ENCODE data around the gene ARHGEF17.

ARHGEF17 gene

GRCh38 chr11:73334384-73335203 lies 26.5 kb downstream of the ARHGEF17 start:
- no peak for DNase-seq

DNA sequence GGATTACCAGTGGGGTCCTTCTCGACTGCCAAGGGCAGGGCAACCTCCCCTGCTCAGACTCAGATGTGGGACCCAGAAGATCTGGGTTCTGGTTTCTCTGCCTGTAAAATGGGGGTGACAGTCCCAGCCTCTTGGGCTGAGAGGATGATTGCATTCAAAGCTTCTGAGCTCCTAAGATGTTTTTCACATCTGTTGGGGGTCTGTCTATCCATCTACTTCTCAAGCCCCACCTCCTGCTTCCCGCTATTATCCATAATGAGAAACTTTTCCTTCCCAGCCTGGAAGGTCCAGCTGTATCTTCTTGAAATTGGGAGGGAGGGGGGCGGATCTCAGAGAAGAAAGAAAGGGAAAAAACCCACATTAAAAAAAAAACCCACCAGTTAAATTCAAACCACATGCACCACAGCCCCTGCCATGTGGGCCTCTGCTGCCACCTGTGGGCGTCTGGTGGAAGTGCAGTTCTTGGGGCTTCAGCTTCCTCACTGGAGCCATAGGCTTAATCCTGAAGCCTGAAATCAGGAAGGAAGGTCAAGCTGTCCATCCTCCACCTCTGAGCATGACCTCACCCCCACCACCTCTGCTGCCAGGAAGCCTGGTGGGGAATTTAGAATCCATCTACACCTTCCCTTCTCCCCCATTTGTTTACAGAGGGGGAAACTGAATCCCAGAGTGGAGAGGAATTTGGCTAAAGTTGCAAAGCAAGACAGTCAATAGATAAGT lies 27.3 kb downstream of the ARHGEF17 start:
- DNase-seq, result peak; percentile 65

- no peak for DNase-seq
Measured at GRCh38 chr11:73337846-73338245, 29.8 kb downstream of the ARHGEF17 start.

DNA sequence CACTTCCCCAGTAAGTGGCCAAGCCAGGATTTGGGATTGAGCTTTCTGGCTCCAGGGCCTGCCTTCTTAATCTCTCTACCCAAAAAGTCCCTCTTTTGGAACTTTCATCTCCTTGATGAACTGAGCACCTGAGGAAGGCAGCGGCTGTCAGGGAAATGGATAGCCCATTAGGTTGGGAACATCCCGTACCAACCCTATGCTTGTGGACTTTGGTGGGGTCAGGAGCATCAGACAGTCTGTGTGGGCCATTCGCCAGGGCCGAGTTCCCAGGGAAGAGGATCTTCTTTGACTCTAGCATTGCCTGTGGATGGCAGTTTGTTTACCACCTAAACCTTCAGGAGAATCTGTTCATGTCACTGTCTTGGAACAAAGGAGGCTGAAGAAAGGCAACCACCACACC lies 30.2 kb downstream of the ARHGEF17 start:
- no peak for DNase-seq

- DNase-seq, result no peak
Measured at GRCh38 chr11:73340164-73340563, 32.1 kb downstream of the ARHGEF17 start.

DNA sequence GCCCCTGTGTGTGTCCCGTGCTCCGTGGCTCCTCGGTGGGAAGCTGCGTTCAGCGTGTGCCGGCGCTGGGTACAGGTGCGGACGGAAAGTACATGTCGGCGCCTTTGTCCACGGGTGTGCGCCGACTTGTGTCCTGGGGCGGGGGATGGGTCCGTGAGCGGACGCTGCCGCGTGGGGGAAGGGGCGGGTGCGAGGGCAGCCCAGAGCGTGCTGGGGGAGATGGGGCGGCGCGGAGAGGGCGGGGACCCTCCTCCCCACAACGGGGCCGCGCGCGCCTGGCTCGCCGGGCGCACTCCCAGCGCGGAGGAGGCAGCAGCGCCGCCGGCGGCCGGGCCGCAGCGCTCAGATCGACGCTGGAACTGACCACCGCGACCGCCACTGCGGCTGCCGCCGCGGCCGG lies 34.6 kb downstream of the ARHGEF17 start:
- peak; percentile 51 for DNase-seq

DNA sequence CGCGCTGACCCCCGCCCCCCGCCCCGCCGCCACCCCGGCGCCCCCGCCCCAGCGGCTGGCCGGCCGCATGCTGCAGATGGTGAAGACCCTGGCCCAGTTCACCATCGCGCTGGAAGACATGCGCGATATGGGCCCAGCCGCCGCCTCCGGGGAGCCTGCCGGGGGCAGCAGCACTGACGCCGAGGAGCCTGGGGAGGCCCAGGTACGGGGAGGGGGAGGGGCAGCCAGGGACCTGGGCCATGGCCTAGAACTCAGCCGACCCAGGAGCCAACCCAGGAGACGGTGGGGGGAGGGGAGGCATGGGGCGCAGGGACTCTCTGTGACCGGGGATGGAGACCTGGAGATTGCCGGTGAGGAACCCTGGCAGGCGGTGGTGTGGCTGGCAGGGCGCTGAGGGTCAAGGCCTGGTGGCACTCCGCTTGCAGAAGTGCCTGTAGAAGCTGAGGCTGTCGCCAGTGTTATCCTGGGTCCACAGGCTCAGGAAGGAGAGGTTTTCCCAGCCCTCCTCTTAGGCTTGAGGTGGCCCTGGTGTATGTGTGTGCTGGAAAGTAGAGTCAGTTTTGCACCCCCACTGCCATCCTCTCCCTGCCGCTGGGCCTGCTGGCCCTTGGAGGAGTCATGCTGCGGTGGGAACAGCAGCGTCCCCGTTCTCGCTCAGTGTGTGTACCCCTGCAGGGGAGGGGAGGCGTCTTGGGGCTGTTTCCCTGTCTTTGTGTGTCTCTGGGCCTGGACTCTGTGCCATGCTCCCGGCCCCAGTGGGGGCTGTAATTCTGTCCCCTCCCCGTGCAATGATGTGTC lies 35.2 kb downstream of the ARHGEF17 start:
- peak; percentile 47 for DNase-seq

DNA sequence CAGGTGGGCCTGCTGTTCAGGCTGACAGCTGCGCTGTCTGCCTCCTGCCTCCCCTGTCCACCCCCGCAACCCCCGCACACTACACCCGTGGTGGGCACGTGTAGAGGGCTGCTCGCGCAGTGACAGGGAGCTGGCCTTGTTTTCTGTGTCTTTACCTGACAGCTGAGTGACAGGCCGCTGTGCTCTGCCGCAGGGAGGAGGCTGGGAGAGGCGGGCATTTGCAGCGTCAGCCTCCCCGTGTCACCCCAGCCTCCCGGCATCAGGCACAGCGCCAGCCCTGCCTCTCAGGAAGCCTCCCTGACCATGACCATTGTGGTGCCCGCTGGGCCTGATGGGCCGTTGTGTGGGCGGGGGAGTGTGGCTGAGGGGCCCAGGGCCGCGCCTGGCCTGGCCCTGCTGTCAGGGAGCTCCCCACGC lies 36.1 kb downstream of the ARHGEF17 start:
- no peak for DNase-seq

GRCh38 chr11:73345481-73346160 lies 37.5 kb downstream of the ARHGEF17 start:
- DNase-seq, result no peak

DNA sequence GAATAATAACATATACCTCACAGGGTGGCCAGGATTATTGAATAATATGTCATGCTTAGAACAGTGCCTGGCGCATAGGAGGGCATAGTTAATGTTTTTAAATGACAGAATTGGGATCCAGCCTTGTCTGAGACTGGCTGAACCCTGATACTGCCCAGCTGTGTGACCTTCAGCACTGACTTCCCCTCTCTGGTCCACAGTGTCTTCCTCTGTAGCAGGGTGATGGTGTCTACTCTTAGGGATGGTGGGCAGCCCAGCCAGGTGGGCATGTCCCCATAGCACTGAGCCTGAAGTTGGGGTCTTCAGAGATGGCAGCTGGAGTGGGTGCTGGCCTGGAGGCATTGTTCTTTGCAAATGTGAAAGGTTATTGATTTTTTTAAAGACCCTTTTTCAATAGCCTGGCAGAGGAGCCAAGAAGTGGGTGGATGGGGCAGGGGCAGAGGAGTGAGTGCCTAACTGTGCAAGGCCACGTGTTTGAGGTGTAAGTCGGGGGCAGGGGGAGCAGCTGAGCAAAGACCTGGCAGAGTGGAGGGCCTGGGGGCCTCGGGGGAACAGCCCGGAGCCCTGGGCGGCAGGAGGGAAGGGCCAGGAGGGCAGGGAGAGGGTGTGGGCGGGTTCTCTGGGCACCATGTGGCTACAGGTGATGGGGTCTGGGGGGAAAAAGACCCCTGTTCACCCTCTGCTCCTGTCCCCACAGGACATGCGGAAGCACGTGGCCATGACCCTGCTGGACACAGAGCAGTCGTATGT lies 38.3 kb downstream of the ARHGEF17 start:
- DNase-seq, result no peak

GRCh38 chr11:73347067-73347466 lies 39.0 kb downstream of the ARHGEF17 start:
- peak; percentile 77 for DNase-seq

GRCh38 chr11:73348838-73349237 lies 40.8 kb downstream of the ARHGEF17 start:
- DNase-seq, result peak; percentile 9

DNA sequence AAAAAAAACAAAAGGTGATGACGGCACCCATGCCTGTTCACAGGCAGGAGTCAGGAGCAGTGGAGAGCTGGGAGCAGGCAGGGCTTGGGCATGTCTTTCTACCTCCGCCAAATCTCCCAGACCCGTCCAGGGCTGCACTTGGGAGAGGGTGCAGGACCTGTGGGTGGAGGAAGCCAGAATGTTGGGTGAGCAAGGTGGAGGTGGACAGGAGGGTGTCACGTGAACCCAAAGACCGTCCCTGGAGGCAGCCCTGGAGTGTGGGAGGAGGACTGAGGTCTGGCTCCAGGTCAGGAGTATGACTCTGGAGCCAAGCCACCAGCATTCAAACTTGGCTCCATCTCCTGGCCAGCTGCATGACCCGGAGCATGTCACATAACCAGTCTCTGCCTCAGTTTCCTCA lies 41.6 kb downstream of the ARHGEF17 start:
- DNase-seq, result no peak

- DNase-seq, result peak; percentile 57
Measured at GRCh38 chr11:73350908-73351636, 43.0 kb downstream of the ARHGEF17 start.

DNA sequence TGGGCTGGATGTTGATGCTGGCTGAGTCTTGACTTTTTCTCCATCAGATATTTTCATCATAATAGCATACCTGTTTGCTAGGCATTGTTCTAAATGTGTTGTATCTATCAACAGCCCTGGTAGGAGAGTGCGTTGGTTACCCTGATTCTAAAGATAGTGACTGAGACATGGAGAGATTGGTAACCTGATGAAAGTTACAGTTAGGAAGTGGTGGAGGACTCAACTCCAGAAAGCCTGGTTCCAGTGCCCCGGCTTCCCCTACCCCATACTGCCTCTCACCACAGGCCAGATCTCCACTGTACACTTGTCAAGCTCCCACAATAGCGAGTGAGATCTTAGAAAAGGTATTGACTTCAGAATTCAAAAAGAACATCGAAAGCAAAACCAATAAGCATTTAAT lies 45.3 kb downstream of the ARHGEF17 start:
- DNase-seq, result no peak

- DNase-seq, result no peak
Measured at GRCh38 chr11:73355109-73355508, 47.0 kb downstream of the ARHGEF17 start.

- DNase-seq, result no peak
Measured at GRCh38 chr11:73356979-73357860, 49.1 kb downstream of the ARHGEF17 start.

DNA sequence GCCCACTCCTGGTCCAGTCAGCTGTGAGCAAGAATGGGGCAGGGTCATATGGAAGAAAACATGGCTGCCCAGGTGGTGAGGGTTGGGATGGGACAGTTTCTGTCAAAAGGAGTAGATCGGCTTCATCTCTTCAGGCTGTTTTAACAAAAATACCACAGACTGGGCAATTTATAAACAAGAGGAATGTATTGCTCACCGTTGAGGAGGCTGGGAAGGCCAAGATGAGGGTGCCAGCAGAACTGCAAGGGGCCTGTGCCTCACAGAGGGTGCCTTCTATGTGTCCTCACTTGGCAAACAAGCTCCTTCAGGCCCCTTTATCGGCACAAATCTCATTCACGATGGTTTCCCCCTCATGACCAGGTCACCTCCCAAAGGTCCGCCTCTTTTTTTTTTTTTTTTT lies 50.0 kb downstream of the ARHGEF17 start:
- DNase-seq, result no peak

GRCh38 chr11:73359341-73359740 lies 51.3 kb downstream of the ARHGEF17 start:
- no peak for DNase-seq

All from NCI-H146 (cell line).